Heart left ventricle (tissue), 16 donors: Measurements from ENCODE around the gene ZNF215. TPM values are rescaled to one million over a fixed set of nuclear protein-coding genes. Genes with fewer than 3 reads are reported as not detected.
"Not testable (repeated sequence)": the region's sequence is repeated elsewhere in the genome, so short reads cannot be mapped to it uniquely, and the experiment has no call there.

Source experiments
- ATAC-seq, 4 donors: fragments of 200-7000 bp; cut with Tn5 transposase; one replicate each; pipeline ENCODE4 v1.9.1; 2020 to 2022; ENCODE audit warnings: moderate library complexity in 4 of 4, mild to moderate bottlenecking in 3 of 4, moderate number of reproducible peaks in 1 of 4
- DNase-seq, 5 donors: peaks; one replicate each; pipeline ENCODE4 v3.0.0-alpha.2; 2020
- H3K27ac ChIP-seq, 12 donors: fragments of 200-600 bp; sonication (generic) in 4 of 12; one replicate each; pipeline versions ENCODE4 v1.5.0 to v1.8.0; 2016 to 2022; ENCODE audit warnings: mild to moderate bottlenecking in 2 of 12
- H3K27me3 ChIP-seq, 9 donors: fragments of 200-600 bp; sonication (generic) in 2 of 9; one replicate each; pipeline versions ENCODE4 v1.5.1 to v1.8.0; 2016 to 2022; ENCODE audit warnings: mild to moderate bottlenecking in 3 of 9
- H3K36me3 ChIP-seq, 9 donors: fragments of 200-600 bp; sonication (generic) in 2 of 9; one replicate each; pipeline versions ENCODE4 v1.5.0 to v1.8.0; 2018 to 2022; ENCODE audit warnings: mild to moderate bottlenecking in 2 of 9
- H3K4me1 ChIP-seq, 12 donors: fragments of 200-600 bp; sonication (generic) in 4 of 12; one replicate each; pipeline versions ENCODE4 v1.5.0 to v1.8.0; 2016 to 2022; ENCODE audit warnings: mild to moderate bottlenecking in 3 of 12
- H3K4me3 ChIP-seq, 12 donors: fragments of 200-600 bp; sonication (generic) in 4 of 12; one replicate each; pipeline versions ENCODE4 v1.5.0 to v1.8.0; 2017 to 2022; ENCODE audit warnings: mild to moderate bottlenecking in 9 of 12, moderate library complexity in 4 of 12
- H3K9me3 ChIP-seq, 12 donors: fragments of 200-600 bp; sonication (generic) in 4 of 12; one replicate each; pipeline versions ENCODE4 v1.5.0 to v1.8.0; 2016 to 2022; ENCODE audit warnings: mild to moderate bottlenecking in 1 of 12
- CTCF ChIP-seq, 12 donors: fragments of 200-600 bp; sonication (generic) in 4 of 12; IDR thresholded peaks; one replicate each; pipeline versions ENCODE4 v1.5.0 to v1.8.0; 2018 to 2022; ENCODE audit warnings: antibody characterized with exemption in 12 of 12, mild to moderate bottlenecking in 5 of 12
- POLR2A ChIP-seq, 2 donors: fragments of 450-650 bp; IDR thresholded peaks; one replicate each; pipeline ENCODE4 v1.6.1; 2017; ENCODE audit warnings: antibody characterized with exemption in 2 of 2, mild to moderate bottlenecking in 2 of 2, moderate library complexity in 2 of 2
- WGBS, 4 donors: extraction: QIAGEN DNeasy Blood & Tissue Kit in 2 of 4; methylation state at CpG; one replicate each; pipeline versions ENCODE4 v1.1.5 to v1.1.7; 2013 to 2018; 5-methylcytosine and 5-hydroxymethylcytosine counted together
- intact Hi-C, 10 donors: fragments of 100-400 bp; cut with DNase I; formaldehyde crosslinking; loops; one replicate each; pipeline versions ENCODE4 v1.11.1 to v1.14.2; 2022
- polyA plus RNA-seq, 2 donors: library from polyadenylated mRNA; stranded (reverse); fragments of 200-250 nt; gene quantifications; one replicate each; pipeline ENCODE4 v1.2.3, GENCODE V29; 2013
- total RNA-seq, 9 donors: library from RNA; depleted of rRNA in 2 of 9; stranded (reverse); fragments of >200 nt in 2 of 9; fragmentation: NEBNext Ultra II Directional in 3 of 9; extraction: Animal tissue kit (Norgen Biotek cat#: 25700) in 3 of 9; gene quantifications; one replicate each; pipeline versions ENCODE4 v1.1.0 to v1.2.4, GENCODE V29; 2016 to 2023
- donor health status: ischemic (EF 13 %, LVEDD 7.1; RV severe dilation, severe dysfunction).
- donor health status: healthy with polysubstance abuse.
- donor health status: DM: no; HTN: yes; CAD: no.
- donor health status: DM: no; HTN: no; CAD: no.
- donor health status: ischemic (EF 25% LVEDD 6.9; RV normal size, moderate dysfunction).
- donor health status: ischemic (EF 25% LVEDD 5.7; RV mildly dilated, moderate dysfunction).
- donor health status: healthy.
- donor health status: DM: yes; HTN: yes; CAD: no.
- donor health status: ischemic (EF 35%, LVEDD 5.7; RV mildly dilated, moderate dysfunction).
- donor health status: nonischemic (EF 11% LVEDD 7.7; RV severe dilation, severe dysfunction).
- donor health status: DM: yes; HTN: yes; CAD: no.
- donor health status: PGD.
- donor health status: ischemic (EF 29% LVEDD 5.4; RV normal size, mild dysfunction).
- donor health status: nonischemic (EF 23%, LVEDD 6.1; RV moderate dilation, normal function).

Gene ZNF215
- total and polyA plus RNA-seq, 11 donors: 0.04 to 0.72 (median 0.20) TPM; not detected in 3

GRCh38 chr11:6898911-6899310 lies 27.3 kb upstream of the ZNF215 start:
- no peak for DNase-seq
- WGBS, 4 donors: 42 to 83% (median 55%) methylated on average over 1 of the region's 1 CpG
- H3K9me3 ChIP-seq: no peaks in the 10 kb centered on the region
- no peak overlapping the region for H3K27ac ChIP-seq
- H3K36me3 ChIP-seq: no peaks in the 10 kb centered on the region
- intact Hi-C loops: no loop called here
- ATAC-seq: no peak
- no peak overlapping the region for H3K4me3 ChIP-seq
- H3K27me3 ChIP-seq: no peaks in the 10 kb centered on the region
- H3K4me1 ChIP-seq: no peaks in the 10 kb centered on the region
- TF ChIP-seq POLR2A (IDR thresholded peaks at IDR 0.05) (no peak), CTCF (IDR thresholded peaks at IDR 0.05) (no peak)

GRCh38 chr11:6900327-6900999 lies 25.8 kb upstream of the ZNF215 start:
- 46 to 68% (median 60%) methylated on average over 2 of the region's 2 CpGs for WGBS, 4 donors
- DNase-seq (no peak), ATAC-seq (no peak)
- no peaks in the 10 kb centered on the region for H3K9me3 ChIP-seq
- H3K27ac ChIP-seq: no peak overlapping the region
- intact Hi-C loops: no loop called here
- TF ChIP-seq POLR2A (IDR thresholded peaks at IDR 0.05) (no peak), CTCF (IDR thresholded peaks at IDR 0.05) (no peak)
- H3K27me3 ChIP-seq: no peaks in the 10 kb centered on the region
- H3K4me3 ChIP-seq: no peak overlapping the region
- no peaks in the 10 kb centered on the region for H3K4me1 ChIP-seq
- no peaks in the 10 kb centered on the region for H3K36me3 ChIP-seq

DNA sequence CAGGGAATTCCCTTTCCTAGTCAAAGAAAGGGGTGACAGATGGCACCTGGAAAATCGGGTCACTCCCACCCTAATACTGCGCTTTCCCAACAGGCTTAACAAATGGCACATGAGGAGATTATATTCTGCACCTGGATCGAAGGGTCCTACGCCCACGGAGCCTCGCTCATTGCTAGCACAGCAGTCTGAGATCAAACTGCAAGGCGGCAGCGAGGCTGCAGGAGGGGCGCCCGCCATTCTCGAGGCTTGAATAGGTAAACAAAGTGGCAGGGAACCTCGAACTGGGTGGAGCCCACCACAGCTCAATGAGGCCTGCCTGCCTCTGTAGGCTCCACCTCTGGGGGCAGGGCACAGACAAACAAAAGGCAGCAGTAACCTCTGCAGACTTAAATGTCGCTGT lies 21.4 kb upstream of the ZNF215 start:
- H3K27me3 ChIP-seq, ATAC-seq, H3K4me1 ChIP-seq, intact Hi-C loops, H3K9me3 ChIP-seq, H3K4me3 ChIP-seq, H3K36me3 ChIP-seq, DNase-seq, H3K27ac ChIP-seq: not testable (repeated sequence)
- WGBS, 4 donors: 80 to 94% (median 87%) methylated on average over 13 of the region's 13 CpGs

DNA sequence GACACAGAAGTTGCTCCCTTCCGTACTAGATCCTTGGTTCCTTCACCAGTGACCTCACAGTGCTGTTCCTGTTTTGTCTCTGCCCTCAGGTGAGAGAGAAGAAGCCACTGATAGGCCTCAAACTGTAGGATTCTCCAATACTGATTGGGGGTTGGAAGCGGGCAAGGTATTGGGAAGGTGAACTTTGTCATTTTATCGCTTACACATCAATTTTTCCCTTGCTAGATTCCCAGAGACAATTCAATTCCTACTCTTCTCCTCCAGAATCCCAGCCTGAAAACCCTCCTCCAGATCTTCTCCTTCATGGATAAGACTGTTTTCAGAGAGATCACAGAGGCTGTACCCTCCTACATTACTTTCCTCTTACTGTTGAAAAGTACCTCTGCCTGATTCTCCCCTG lies 14.8 kb upstream of the ZNF215 start:
- 88 to 95% (median 90%) methylated on average over 3 of the region's 3 CpGs for WGBS, 4 donors
- no peak for DNase-seq
- intact Hi-C loops: no loop called here

More for the DNA sequence above, 14.8 kb upstream of the ZNF215 start:
- H3K4me3 ChIP-seq: no peak overlapping the region
- H3K27ac ChIP-seq: no peak overlapping the region
- no peaks in the 10 kb centered on the region for H3K36me3 ChIP-seq
- no peaks in the 10 kb centered on the region for H3K9me3 ChIP-seq
- no peaks in the 10 kb centered on the region for H3K27me3 ChIP-seq
- TF ChIP-seq CTCF (IDR thresholded peaks at IDR 0.05) (no peak), POLR2A (IDR thresholded peaks at IDR 0.05) (no peak)
- no peak for ATAC-seq
- H3K4me1 ChIP-seq: no peaks in the 10 kb centered on the region
